HepG2 (cell line): ENCODE measurements around the gene CREB1. TPM values are rescaled to one million over a fixed set of nuclear protein-coding genes. Genes with fewer than 3 reads are reported as not detected.

Experiments
- ATAC-seq: fragments of 200-7000 bp; cut with Tn5 transposase; 3 replicates; pipeline ENCODE4 v1.9.1; 2020; ENCODE audit warnings: mild to moderate bottlenecking, moderate library complexity
- BruUV-seq: library from RNA; stranded (reverse); fragments of 400-500 nt; replicated peaks from 2 replicates; lab custom pipeline; 2021; lab: Mats Ljungman, UMichigan
- CTCF ChIA-PET: fragments of 300-600 bp; formaldehyde crosslinking; extraction: SDS; loops from one replicate; lab custom pipeline; 2021; ENCODE audit warnings: low total read pairs, inconsistent platforms, low intra/inter-chr PET ratio; lab: Yijun Ruan, JAX
- POLR2A ChIA-PET: fragments of 350-600 bp; sonication (Branson Sonifier 250); formaldehyde crosslinking; loops from one replicate; lab custom pipeline; 2020; ENCODE audit warnings: antibody characterized with exemption, inconsistent platforms; lab: Yijun Ruan, JAX
- DNase-seq: peaks from one replicate; pipeline ENCODE4 v3.0.0-alpha.2; 2015; ENCODE audit warnings: low spot score
- FAIRE-seq: peaks from 3 replicates; lab custom pipeline; 2011; peaks lifted over from hg19 to GRCh38; lab: Jason Lieb, UNC
- H2AFZ ChIP-seq: one replicate; pipeline ENCODE4 v1.6.1; 2011; ENCODE audit warnings: low read length, inconsistent platforms
- H3K27ac ChIP-seq: fragments of 300-600 bp; 3 replicates; pipeline ENCODE4 v1.8.0; 2011; ENCODE audit warnings: mixed run types, mild to moderate bottlenecking, mixed read lengths, low read length, inconsistent platforms; ENCODE audit not compliant: insufficient read depth; ENCODE audit errors: extremely low read length
- H3K27me3 ChIP-seq, 2 experiments: fragments of 200-600 bp in 1 of 2; 2 replicates in 1 of 2; 3 replicates in 1 of 2; pipeline versions ENCODE4 v1.6.0 to v1.8.0; 2011; ENCODE audit warnings: low read length in 2 of 2, mild to moderate bottlenecking in 2 of 2, moderate library complexity in 2 of 2, inconsistent platforms in 1 of 2; ENCODE audit not compliant: insufficient read depth in 2 of 2, control insufficient read depth in 1 of 2
- H3K36me3 ChIP-seq, 2 experiments: fragments of 200-600 bp in 1 of 2; replicated peaks in 1 of 2; 2 replicates in 1 of 2; 3 replicates in 1 of 2; pipeline versions ENCODE4 v1.5.1 to v1.8.0; 2011; ENCODE audit warnings: low read length in 2 of 2, inconsistent platforms in 1 of 2; ENCODE audit not compliant: insufficient read depth in 2 of 2, control insufficient read depth in 1 of 2
- H3K4me1 ChIP-seq: 2 replicates; pipeline ENCODE4 v1.5.1; 2012; ENCODE audit warnings: low read length, inconsistent platforms; ENCODE audit not compliant: insufficient read depth
- H3K4me2 ChIP-seq: 2 replicates; pipeline ENCODE4 v1.6.0; 2011; ENCODE audit warnings: low read depth, low read length, inconsistent platforms
- H3K4me3 ChIP-seq, 3 experiments: fragments of 200-600 bp in 1 of 3; sonication (generic), shearing (Covaris generic) in 1 of 3; replicated peaks in 1 of 3; 2 replicates each; pipeline ENCODE4 v1.5.1; 2011 to 2016; ENCODE audit warnings: low read length in 3 of 3, inconsistent platforms in 2 of 3, low read depth in 2 of 3, mild to moderate bottlenecking in 2 of 3, control low read depth in 1 of 3, mixed read lengths in 1 of 3; ENCODE audit not compliant: insufficient read depth in 1 of 3
- H3K79me2 ChIP-seq: one replicate; pipeline ENCODE4 v1.6.1; 2011; ENCODE audit warnings: low read length, inconsistent platforms; ENCODE audit not compliant: insufficient read depth
- H3K9ac ChIP-seq: 2 replicates; pipeline ENCODE4 v1.6.0; 2011; ENCODE audit warnings: mild to moderate bottlenecking, low read depth, low read length, inconsistent platforms; ENCODE audit not compliant: insufficient read depth
- H3K9me3 ChIP-seq: 2 replicates; pipeline ENCODE4 v1.5.1; 2012; ENCODE audit warnings: mild to moderate bottlenecking, low read length
- H4K20me1 ChIP-seq: 2 replicates; pipeline ENCODE4 v1.6.0; 2011; ENCODE audit warnings: inconsistent platforms, mild to moderate bottlenecking, low read length, moderate library complexity; ENCODE audit not compliant: insufficient read depth
- PITX1 ChIP-seq: sonication (generic); formaldehyde crosslinking; IDR thresholded peaks from 2 replicates; pipeline ENCODE4 v1.5.1; 2020; ENCODE audit warnings: mild to moderate bottlenecking, missing genetic modification reagents
- TERF1 ChIP-seq: sonication (generic); formaldehyde crosslinking; IDR thresholded peaks from 2 replicates; pipeline ENCODE4 v1.8.0; 2022; ENCODE audit warnings: mild to moderate bottlenecking, missing genetic modification reagents, moderate library complexity
- ZNF616 ChIP-seq: sonication (generic); formaldehyde crosslinking; IDR thresholded peaks from 2 replicates; pipeline ENCODE4 v1.5.0; 2020; ENCODE audit warnings: low read depth, mild to moderate bottlenecking, missing genetic modification reagents
- WGBS: methylation state at CpG from one replicate; pipeline ENCODE4 v1.1.6; 2017; ENCODE audit warnings: low lambda C conversion rate; 5-methylcytosine and 5-hydroxymethylcytosine counted together
- in situ Hi-C: cut with HindIII; loops from 2 replicates; pipeline ENCODE4 v1.10.0; 2017; ENCODE audit warnings: low pct_unique_long_range_greater_than_20kb; ENCODE audit not compliant: extremely low pct_ligation_motif_present
- intact Hi-C: fragments of 100-400 bp; cut with micrococcal nuclease; formaldehyde crosslinking; loops from one replicate; pipeline ENCODE4 v1.10.0; 2022; ENCODE audit not compliant: unreplicated experiment
- polyA plus RNA-seq, 8 experiments: library from polyadenylated mRNA; depleted of rRNA in 3 of 8; stranded (reverse) in 7 of 8; unstranded in 1 of 8; fragments of >200 nt; fragmentation: Illumina TruSeq in 4 of 8; extraction: Trizol in 4 of 8; gene quantifications; 2 replicates each; pipeline versions ENCODE4 v1.2.1 to v1.2.3, GENCODE V29; 2011 to 2016; ENCODE audit warnings: low read depth in 4 of 8, missing spikeins in 1 of 8, mixed read lengths in 1 of 8; ENCODE audit not compliant: insufficient read depth in 1 of 8
- total RNA-seq, 5 experiments: library from RNA; depleted of rRNA; stranded (reverse); fragments of >200 nt; fragmentation: Illumina TruSeq; extraction: Trizol; gene quantifications; 2 replicates each; pipeline ENCODE4 v1.2.3, GENCODE V29; 2016; ENCODE audit warnings: low read depth in 1 of 5
- TF ChIP-seq, protein P1 (sequence below): IDR thresholded peaks from 2 replicates; pipeline ENCODE4 v1.6.1; 2016; ENCODE audit warnings: missing biosample characterization, missing genetic modification reagents, low read depth

The CREB1 gene
- total and polyA plus RNA-seq, 2 of the 13 experiments (the other 11 are each of a cell fraction or from before 2014, with no cell fraction given), result 51.8 to 51.9 TPM

- H3K79me2 ChIP-seq, result no peaks in the 10 kb centered on the region
- TF ChIP-seq ZNF616, result no peak
- TF ChIP-seq PITX1 (CRISPR knock-in tag), result no peak
- H3K9me3 ChIP-seq, result no peaks in the 10 kb centered on the region
- BruUV-seq, result no TSS peak
- no peak overlapping the region for H3K4me2 ChIP-seq
- intact Hi-C loops (no loop called here), in situ Hi-C loops (no loop called here)
- H3K4me3 ChIP-seq, result no peak overlapping the region
- ChIA-PET POLR2A (no interaction called here), CTCF (no interaction called here)
- no peaks in the 10 kb centered on the region for H3K4me1 ChIP-seq
- DNase-seq (no peak), FAIRE-seq (peak; percentile 4), ATAC-seq (no peak)
- H4K20me1 ChIP-seq, result no peaks in the 10 kb centered on the region
- H3K27me3 ChIP-seq, result 0 out of 5 replicates have a peak, but pooled peaks cover 0 to 4% of the 10 kb centered on the region in 2 experiments
- no peak overlapping the region for H3K27ac ChIP-seq
- H3K36me3 ChIP-seq, result no peaks in the 10 kb centered on the region
- H3K9ac ChIP-seq, result no peak overlapping the region
- 56% methylated on average over 7 of the region's 7 CpGs for whole genome bisulfite sequencing
- no peak overlapping the region for H2AFZ ChIP-seq
Observed at GRCh38 chr2:207501802-207502576, 27.8 kb upstream of the CREB1 start.

GRCh38 chr2:207502577-207503198 is 27.1 kb upstream of the CREB1 start:
- Histone ChIP-seq H3K9ac (no peak overlapping the region), H3K4me1 (no peaks in the 10 kb centered on the region), H3K27ac (no peak overlapping the region), H3K4me2 (no peak overlapping the region), H3K36me3 (no peaks in the 10 kb centered on the region), H3K27me3 (0 out of 5 replicates have a peak, but pooled peaks cover 0 to 4% of the 10 kb centered on the region in 2 experiments), H2AFZ (no peak overlapping the region), H4K20me1 (no peaks in the 10 kb centered on the region), H3K79me2 (no peaks in the 10 kb centered on the region), H3K4me3 (no peak overlapping the region), H3K9me3 (no peaks in the 10 kb centered on the region)
- WGBS, result 35% methylated on average over 4 of the region's 4 CpGs
- ATAC-seq (no peak), DNase-seq (no peak), FAIRE-seq (no peak)
- intact Hi-C loops, result no loop called here
- ChIA-PET CTCF (no interaction called here), POLR2A (no interaction called here)
- no TSS peak for BruUV-seq
- in situ Hi-C loops, result no loop called here
- TF ChIP-seq, protein P1, sequence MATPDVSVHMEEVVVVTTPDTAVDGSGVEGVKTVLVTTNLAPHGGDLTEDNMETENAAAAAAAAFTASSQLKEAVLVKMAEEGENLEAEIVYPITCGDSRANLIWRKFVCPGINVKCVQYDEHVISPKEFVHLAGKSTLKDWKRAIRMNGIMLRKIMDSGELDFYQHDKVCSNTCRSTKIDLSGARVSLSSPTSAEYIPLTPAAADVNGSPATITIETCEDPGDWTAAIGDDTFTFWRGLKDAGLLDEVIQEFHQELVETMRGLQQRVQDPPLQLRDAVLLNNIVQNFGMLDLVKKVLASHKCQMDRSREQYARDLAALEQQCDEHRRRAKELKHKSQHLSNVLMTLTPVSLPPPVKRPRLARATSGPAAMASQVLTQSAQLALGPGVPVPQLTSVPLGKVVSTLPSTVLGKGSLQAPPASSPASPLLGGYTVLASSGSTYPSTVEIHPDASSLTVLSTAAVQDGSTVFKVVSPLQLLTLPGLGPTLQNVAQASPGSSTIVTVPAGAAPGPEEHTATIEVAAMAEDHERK (CRISPR knock-in tag), result no peak
- no peak for TF ChIP-seq TERF1 (CRISPR knock-in tag)
